Thymus (tissue), 11 donors: ENCODE data around the gene ANKRD11. TPM values are rescaled to one million over a fixed set of nuclear protein-coding genes. Genes with fewer than 3 reads are reported as not detected.

Source experiments
- DNase-seq, 9 donors: peaks; one replicate each; pipeline ENCODE4 v3.0.0-alpha.2; 2013; ENCODE audit warnings: low spot score in 9 of 9, low read depth in 6 of 9, missing footprints in 1 of 9
- H3K27ac ChIP-seq, 2 donors: one replicate each; pipeline ENCODE4 v1.5.1; 2013; ENCODE audit warnings: control low read depth in 1 of 2, low read depth in 1 of 2, low read length in 1 of 2, mild to moderate bottlenecking in 1 of 2, moderate library complexity in 1 of 2
- H3K27me3 ChIP-seq, 2 donors: one replicate each; pipeline ENCODE4 v1.5.1; 2013; ENCODE audit warnings: low read length in 1 of 2; ENCODE audit not compliant: control insufficient read depth in 2 of 2, insufficient read depth in 1 of 2
- H3K36me3 ChIP-seq, 2 donors: one replicate each; pipeline ENCODE4 v1.5.1; 2013; ENCODE audit warnings: low read length in 1 of 2, mild to moderate bottlenecking in 1 of 2, moderate library complexity in 1 of 2; ENCODE audit not compliant: control insufficient read depth in 2 of 2, insufficient read depth in 2 of 2
- H3K4me1 ChIP-seq, 2 donors: one replicate each; pipeline ENCODE4 v1.5.1; 2013; ENCODE audit warnings: low read length in 2 of 2; ENCODE audit not compliant: control insufficient read depth in 2 of 2, insufficient read depth in 2 of 2
- H3K4me3 ChIP-seq, 2 donors: one replicate each; pipeline ENCODE4 v1.5.1; 2013; ENCODE audit warnings: low read length in 2 of 2, control low read depth in 1 of 2, mild to moderate bottlenecking in 1 of 2
- H3K9me3 ChIP-seq, 2 donors: one replicate each; pipeline ENCODE4 v1.5.1; 2013; ENCODE audit warnings: low read length in 1 of 2, mild to moderate bottlenecking in 1 of 2; ENCODE audit not compliant: control insufficient read depth in 2 of 2, insufficient read depth in 1 of 2
- WGBS: extraction: QIAGEN DNeasy Blood & Tissue Kit; methylation state at CpG from one replicate; pipeline ENCODE4 v1.1.7; 2013; 5-methylcytosine and 5-hydroxymethylcytosine counted together
- polyA plus RNA-seq: library from polyadenylated mRNA; stranded (reverse); fragments of 200-250 nt; gene quantifications from one replicate; pipeline ENCODE4 v1.2.3, GENCODE V29; 2013
- total RNA-seq: library from RNA; stranded (reverse); fragments of 120-200 nt; gene quantifications from one replicate; pipeline ENCODE4 v1.2.4, GENCODE V29; 2013
- donor health status: healthy.

Gene ANKRD11
- total and polyA plus RNA-seq, 2 donors, result 24.8 to 79.5 TPM

GRCh38 chr16:89275837-89276720, 214.3 kb downstream of the ANKRD11 start:
- Histone ChIP-seq H3K4me3 (no peak overlapping the region), H3K27me3 (no peaks in the 10 kb centered on the region), H3K9me3 (no peaks in the 10 kb centered on the region), H3K27ac (no peak overlapping the region), H3K4me1 (no peaks in the 10 kb centered on the region), H3K36me3 (peaks cover 87 to 88% of the 10 kb centered on the region in 2 donors)
- 97% methylated on average over 39 of the region's 39 CpGs for WGBS
- no peak for DNase-seq

- Histone ChIP-seq H3K36me3 (peaks cover 87 to 88% of the 10 kb centered on the region in 2 donors), H3K4me3 (no peak overlapping the region), H3K4me1 (no peaks in the 10 kb centered on the region), H3K27me3 (no peaks in the 10 kb centered on the region), H3K9me3 (no peaks in the 10 kb centered on the region), H3K27ac (no peak overlapping the region)
- 98% methylated on average over 11 of the region's 11 CpGs for WGBS
- DNase-seq, result no peak
Measured at GRCh38 chr16:89275284-89275584, 215.1 kb downstream of the ANKRD11 start.

- H3K4me3 ChIP-seq, result no peak overlapping the region
- no peaks in the 10 kb centered on the region for H3K9me3 ChIP-seq
- no peaks in the 10 kb centered on the region for H3K4me1 ChIP-seq
- peaks cover 87 to 88% of the 10 kb centered on the region in 2 donors for H3K36me3 ChIP-seq
- no peak overlapping the region for H3K27ac ChIP-seq
- 96% methylated on average over 30 of the region's 30 CpGs for WGBS
- no peak for DNase-seq
- no peaks in the 10 kb centered on the region for H3K27me3 ChIP-seq
Measured at GRCh38 chr16:89274561-89275283, 215.6 kb downstream of the ANKRD11 start.

- H3K4me1 ChIP-seq, result no peaks in the 10 kb centered on the region
Measured at GRCh38 chr16:89273741-89274472, 216.5 kb downstream of the ANKRD11 start.

GRCh38 chr16:89272631-89273030, 217.7 kb downstream of the ANKRD11 start:
- no peak for DNase-seq
- H3K9me3 ChIP-seq, result no peaks in the 10 kb centered on the region
- peaks cover 84 to 88% of the 10 kb centered on the region in 2 donors for H3K36me3 ChIP-seq
- H3K27me3 ChIP-seq, result no peaks in the 10 kb centered on the region
- 98% methylated on average over 6 of the region's 6 CpGs for WGBS
- no peaks in the 10 kb centered on the region for H3K4me1 ChIP-seq
- no peak overlapping the region for H3K27ac ChIP-seq
- no peak overlapping the region for H3K4me3 ChIP-seq

More at GRCh38 chr16:89273741-89274472, 216.5 kb downstream of the ANKRD11 start:
- WGBS, result 94% methylated on average over 19 of the region's 19 CpGs
- Histone ChIP-seq H3K9me3 (no peaks in the 10 kb centered on the region), H3K4me3 (no peak overlapping the region), H3K27me3 (no peaks in the 10 kb centered on the region), H3K36me3 (peaks cover 90 to 95% of the 10 kb centered on the region in 2 donors), H3K27ac (no peak overlapping the region)
- DNase-seq, result no peak

- no peak overlapping the region for H3K27ac ChIP-seq
- no peaks in the 10 kb centered on the region for H3K9me3 ChIP-seq
- peaks cover 90% of the 10 kb centered on the region in 2 donors for H3K36me3 ChIP-seq
- no peak overlapping the region for H3K4me3 ChIP-seq
- H3K27me3 ChIP-seq, result no peaks in the 10 kb centered on the region
- WGBS, result 97% methylated on average over 32 of the region's 32 CpGs
- DNase-seq, result no peak
- no peaks in the 10 kb centered on the region for H3K4me1 ChIP-seq
Measured at GRCh38 chr16:89270666-89271345, 219.6 kb downstream of the ANKRD11 start.

- Histone ChIP-seq H3K36me3 (peaks cover 88 to 90% of the 10 kb centered on the region in 2 donors), H3K4me3 (no peak overlapping the region), H3K4me1 (no peaks in the 10 kb centered on the region), H3K27ac (no peak overlapping the region), H3K27me3 (no peaks in the 10 kb centered on the region), H3K9me3 (no peaks in the 10 kb centered on the region)
- no peak for DNase-seq
- WGBS, result 98% methylated on average over 27 of the region's 27 CpGs
Measured at GRCh38 chr16:89269805-89270665, 220.3 kb downstream of the ANKRD11 start.
